AG09309 (cell line): ENCODE measurements around the gene RPH3AL.

Source experiments
- DNase-seq: peaks from one replicate; pipeline ENCODE4 v3.0.0-alpha.2; 2010; ENCODE audit warnings: low read depth
- H3K4me3 ChIP-seq: 2 replicates; pipeline ENCODE4 v1.5.1; 2011; ENCODE audit warnings: mild to moderate bottlenecking, low read depth, low read length, moderate library complexity; ENCODE audit not compliant: control insufficient read depth
- CTCF ChIP-seq: IDR thresholded peaks from 2 replicates; pipeline ENCODE4 v1.5.1; 2011; ENCODE audit warnings: mild to moderate bottlenecking, low read depth, low read length, inconsistent platforms; ENCODE audit not compliant: insufficient read depth, control insufficient read depth; ENCODE audit errors: missing control alignments

The RPH3AL gene

GRCh38 chr17:261635-262034, 91.0 kb downstream of the RPH3AL start:
- DNase-seq: no peak
- no peak overlapping the region for H3K4me3 ChIP-seq
- TF ChIP-seq CTCF: no peak

DNA sequence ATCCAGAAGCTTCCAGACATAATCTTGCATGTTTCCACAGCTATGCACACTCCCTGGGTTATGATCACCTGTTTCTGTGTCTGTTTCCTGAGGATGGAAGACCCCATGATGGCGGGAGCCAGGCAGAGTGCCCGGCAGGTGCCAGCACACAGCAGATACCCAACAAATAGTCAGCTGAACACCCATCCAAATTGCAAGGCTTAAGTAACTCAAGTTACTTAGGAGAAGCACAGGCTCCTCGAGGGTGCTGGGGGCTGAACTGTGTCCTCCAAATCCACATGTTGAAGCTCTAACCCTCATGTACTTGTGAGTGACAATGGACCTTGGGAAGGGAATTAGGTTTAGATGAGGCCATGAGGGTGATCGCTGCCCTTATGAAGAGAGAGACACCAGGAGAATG, 91.7 kb downstream of the RPH3AL start:
- no peak for DNase-seq
- TF ChIP-seq CTCF: no peak
- no peak overlapping the region for H3K4me3 ChIP-seq

- TF ChIP-seq CTCF: no peak
- DNase-seq: no peak
- no peak overlapping the region for H3K4me3 ChIP-seq
Observed at GRCh38 chr17:260031-260791, 92.4 kb downstream of the RPH3AL start.

DNA sequence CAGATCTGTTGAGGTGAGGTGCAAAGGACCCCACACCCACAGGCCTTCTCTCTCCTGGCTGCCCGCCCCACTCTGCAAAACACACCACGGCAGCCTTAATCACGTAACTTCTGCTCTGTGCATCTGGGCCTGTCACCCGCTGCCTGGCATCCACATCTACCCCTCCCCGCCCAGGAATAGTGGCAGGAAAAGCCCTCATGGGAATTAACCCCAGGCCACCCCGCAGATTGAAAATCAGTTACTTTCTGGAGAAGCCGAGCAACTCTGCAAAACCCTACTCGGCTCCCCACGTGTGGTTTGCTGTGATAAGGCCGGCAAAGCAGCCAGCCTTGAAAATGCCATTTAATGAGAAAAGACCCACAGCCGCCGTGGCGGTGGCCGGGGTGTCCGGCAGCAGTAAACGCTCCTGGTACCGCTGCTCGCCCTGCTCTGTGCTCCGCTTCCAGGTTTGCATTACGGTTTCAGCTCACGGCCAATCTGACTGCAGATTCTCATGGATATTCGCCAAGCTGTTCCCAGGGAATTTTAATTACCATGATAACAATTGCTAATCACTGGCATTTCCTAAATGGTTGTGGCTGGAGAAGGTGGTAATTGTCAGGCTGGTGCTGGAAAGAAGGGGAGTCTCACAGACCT, 93.1 kb downstream of the RPH3AL start:
- TF ChIP-seq CTCF: no peak
- H3K4me3 ChIP-seq: no peak overlapping the region
- no peak for DNase-seq

DNA sequence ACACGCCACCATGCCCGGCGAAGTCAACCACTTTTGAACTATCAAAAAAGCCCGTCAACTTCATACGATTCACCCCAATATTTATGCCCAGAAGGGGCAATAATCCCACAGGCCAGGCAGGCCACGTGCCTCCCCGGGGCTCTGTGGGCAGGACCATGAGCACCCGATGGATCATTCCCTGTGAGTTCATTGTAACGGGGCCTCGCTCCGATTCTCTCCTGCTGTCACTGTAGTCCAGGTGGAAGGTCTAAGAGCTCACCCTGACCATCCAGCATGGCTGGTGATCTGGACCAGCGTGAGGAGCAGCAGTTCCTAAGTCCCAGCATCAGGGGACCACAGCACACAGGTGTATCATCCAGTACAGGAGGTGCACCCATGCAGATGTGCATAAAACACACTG, 93.7 kb downstream of the RPH3AL start:
- TF ChIP-seq CTCF: no peak
- no peak for DNase-seq
- no peak overlapping the region for H3K4me3 ChIP-seq

DNA sequence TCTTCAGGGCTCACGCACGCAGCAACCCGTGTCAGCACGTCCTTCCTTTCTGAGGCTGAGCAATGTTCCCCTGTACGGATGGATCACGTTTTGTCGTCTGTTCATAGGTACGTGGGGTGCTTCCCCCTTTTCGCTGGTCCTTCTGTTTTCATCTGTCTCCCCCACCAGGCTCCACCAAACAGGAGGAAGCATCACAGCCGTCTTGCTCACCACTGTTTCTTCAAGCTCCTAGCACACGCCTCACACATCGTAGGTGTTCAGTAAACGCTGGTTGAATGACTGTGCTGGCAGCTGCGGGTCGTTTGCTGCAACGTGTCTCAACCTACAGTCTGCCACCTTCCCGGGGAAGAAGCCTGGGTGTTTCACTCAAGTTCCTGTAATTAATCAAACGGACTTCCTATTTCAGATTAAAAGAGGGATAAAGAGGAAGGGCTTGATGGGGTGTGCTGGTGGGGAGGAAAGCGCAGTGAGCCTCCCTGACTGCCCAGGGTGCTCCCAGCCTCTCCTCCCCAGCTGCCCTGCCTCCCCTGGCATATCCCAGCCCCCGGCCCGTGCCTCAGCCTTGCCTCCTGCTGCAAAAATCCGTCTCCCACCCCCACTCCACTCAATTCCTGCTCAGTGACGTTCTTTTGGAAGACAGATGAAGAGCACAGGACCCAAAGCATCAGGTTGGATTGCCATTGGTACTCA, 94.4 kb downstream of the RPH3AL start:
- no peak for DNase-seq
- TF ChIP-seq CTCF: no peak

More for the DNA sequence above, 94.4 kb downstream of the RPH3AL start:
- no peak overlapping the region for H3K4me3 ChIP-seq
